ENCODE data around the gene IFIT1B.

DNA sequence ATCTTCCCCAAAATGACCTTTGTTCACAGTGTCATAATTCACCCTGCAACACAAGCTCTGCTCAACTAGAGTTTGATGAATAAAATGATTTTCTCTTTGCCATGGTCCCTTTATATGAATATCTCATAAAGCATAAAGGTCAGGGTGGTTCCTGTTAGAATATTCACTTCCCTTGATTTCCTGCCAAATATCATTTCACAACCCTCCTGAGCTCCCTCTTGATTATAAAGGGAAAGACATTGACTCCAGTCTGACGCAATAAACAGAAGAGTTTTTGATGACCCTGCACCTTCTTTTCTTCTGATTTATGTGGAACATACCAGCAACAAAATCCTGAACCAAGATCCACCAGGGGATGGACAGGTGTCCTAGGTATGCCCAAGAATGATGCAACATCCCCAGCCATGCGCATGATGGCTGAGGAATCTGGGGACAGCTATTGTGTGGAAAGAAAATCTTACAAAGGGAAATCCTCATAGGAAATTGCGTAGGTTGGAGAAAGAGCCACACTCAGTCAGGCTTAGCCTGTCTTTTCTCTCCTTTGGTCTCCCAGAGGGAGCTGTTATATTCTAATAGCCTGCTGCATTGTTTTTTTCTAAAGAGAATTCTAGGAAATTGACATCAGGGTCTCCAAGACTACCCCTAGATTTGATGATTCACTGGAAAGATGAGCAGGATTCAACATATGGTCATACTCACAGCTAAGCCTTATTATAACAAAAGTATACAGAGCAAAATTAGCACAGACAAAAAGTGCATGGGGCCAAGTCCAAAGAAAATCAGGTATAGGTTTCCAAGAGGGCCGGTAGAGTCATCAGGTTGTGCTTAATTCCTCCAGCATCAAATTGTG lies 31.2 kb upstream of the IFIT1B start:
- TF ChIP-seq EZH2phosphoT487 (IDR thresholded peaks at IDR 0.05; ENCODE audit: borderline replicate concordance) (no peak), CTCF (IDR thresholded peaks at IDR 0.05 in 2 of 3, conservative IDR thresholded peaks at IDR 0.05 in 1 of 3; ENCODE audit: borderline replicate concordance in 1 of 3, insufficient read depth in 1 of 3, low read depth in 2 of 3, low read length in 2 of 3) (no peak), POLR2AphosphoS5 (IDR thresholded peaks at IDR 0.05; ENCODE audit: low read depth, low read length) (no peak), ZNF274 (IDR thresholded peaks at IDR 0.05; ENCODE audit: low read depth, low read length) (no peak), EZH2 (IDR thresholded peaks at IDR 0.05) (no peak), ZFX (IDR thresholded peaks at IDR 0.05) (no peak), POLR2A (IDR thresholded peaks at IDR 0.05; ENCODE audit: borderline replicate concordance, extremely low read depth, insufficient read depth, insufficient read length) (no peak), REST (IDR thresholded peaks at IDR 0.05; ENCODE audit: low read depth) (no peak)
- TF ChIP-seq, protein P1, sequence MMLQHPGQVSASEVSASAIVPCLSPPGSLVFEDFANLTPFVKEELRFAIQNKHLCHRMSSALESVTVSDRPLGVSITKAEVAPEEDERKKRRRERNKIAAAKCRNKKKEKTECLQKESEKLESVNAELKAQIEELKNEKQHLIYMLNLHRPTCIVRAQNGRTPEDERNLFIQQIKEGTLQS (IDR thresholded peaks at IDR 0.05) = no peak

All from HCT116 (cell line).